22Rv1 (cell line): ENCODE measurements around the gene ARL11.

ENCODE experiments used
- CTCF ChIP-seq: fragments of 450-650 bp; IDR thresholded peaks from 2 replicates; pipeline ENCODE4 v1.5.1; 2017; ENCODE audit warnings: mild to moderate bottlenecking
- ZFX ChIP-seq: fragments of 450-650 bp; IDR thresholded peaks from 2 replicates; pipeline ENCODE4 v1.6.1; 2017; ENCODE audit warnings: antibody characterized with exemption, borderline replicate concordance

GRCh38 chr13:49627831-49628652, at the start of gene ARL11:
- no peak for TF ChIP-seq CTCF
- no peak for TF ChIP-seq ZFX
